GM08714 (cell line): ENCODE measurements around the gene IMPACT.

Experiments
- H3K4me3 ChIP-seq: fragments of 200-500 bp; sonication (Bioruptor generic); 2 replicates; pipeline ENCODE4 v1.5.1; 2014; ENCODE audit warnings: mild to moderate bottlenecking, low read length, inconsistent platforms
- ZNF274 ChIP-seq: IDR thresholded peaks from 2 replicates; pipeline ENCODE4 v1.6.1; 2012; ENCODE audit warnings: mild to moderate bottlenecking, low read depth, low read length

The IMPACT gene, protein sequence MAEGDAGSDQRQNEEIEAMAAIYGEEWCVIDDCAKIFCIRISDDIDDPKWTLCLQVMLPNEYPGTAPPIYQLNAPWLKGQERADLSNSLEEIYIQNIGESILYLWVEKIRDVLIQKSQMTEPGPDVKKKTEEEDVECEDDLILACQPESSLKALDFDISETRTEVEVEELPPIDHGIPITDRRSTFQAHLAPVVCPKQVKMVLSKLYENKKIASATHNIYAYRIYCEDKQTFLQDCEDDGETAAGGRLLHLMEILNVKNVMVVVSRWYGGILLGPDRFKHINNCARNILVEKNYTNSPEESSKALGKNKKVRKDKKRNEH

DNA sequence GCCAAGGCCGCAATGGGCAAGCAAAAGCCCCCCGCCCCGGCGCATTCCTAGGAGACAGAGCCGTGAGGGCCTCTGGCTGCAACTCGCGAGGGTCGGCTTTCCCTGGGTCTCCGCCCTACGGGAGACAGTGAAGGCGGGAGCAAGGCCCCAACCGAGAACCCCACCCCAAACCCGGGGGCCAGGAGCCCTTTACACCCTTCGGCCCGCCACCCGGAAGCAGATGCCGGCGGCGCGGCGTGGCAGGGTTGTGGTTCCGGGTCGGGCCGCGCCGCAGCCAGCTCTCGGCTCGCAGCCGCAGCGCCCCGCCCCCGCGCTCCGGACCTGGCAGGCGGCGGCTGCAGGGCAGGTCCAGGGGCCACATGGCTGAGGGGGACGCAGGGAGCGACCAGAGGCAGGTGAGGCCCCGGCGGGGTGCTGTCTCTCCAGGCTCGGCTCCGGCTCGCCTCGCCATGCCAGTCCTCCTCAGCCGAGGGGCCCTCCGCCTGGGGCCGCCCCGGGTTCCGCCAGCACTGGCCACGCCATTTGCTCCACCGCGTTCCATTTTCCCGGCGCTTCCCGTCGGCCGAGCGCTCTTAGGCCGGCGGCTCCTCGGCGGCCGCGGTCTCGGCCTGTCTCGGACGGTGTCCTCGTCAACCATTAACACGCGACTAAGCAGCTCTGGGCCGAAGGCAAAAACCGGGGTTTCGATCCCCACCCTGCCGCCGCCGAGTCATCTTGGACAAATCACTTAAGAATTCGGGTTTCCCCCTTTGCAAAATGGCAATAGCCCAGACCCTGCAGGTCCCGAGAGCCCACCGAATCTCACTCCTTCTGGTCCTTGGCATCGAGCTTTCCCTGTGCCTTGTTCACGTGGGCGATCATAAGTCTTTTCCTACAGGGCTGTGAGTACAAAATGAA lies at the start of gene IMPACT:
TSS of gene IMPACT (plus strand) at position 273 of the 897 bp plus-strand sequence. CDS start at position 360, 87 bp downstream.
- peak within 1 kb of the TSS; percentile 66 for H3K4me3 ChIP-seq
- TF ChIP-seq ZNF274 = no peak

DNA sequence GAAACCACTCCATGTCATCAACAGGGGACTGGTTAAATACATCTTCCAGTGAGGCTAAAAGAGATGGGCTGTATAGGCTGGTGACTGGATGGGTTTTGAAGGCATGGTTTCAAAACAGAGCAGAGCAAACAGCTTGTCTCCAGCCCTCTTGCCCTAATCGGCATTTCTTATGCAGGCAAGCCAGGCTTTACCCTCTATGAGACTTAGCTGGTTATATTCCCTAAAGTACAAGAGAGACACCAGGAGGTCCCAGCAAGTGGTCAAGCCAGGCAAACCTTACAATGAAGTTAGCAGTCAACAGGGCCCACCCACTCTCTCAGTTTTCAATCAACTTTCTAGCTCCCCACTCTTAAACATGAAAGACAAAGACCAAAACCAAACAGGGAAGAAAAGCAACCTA lies 47.9 kb upstream of the IMPACT start:
- H3K4me3 ChIP-seq = no peak overlapping the region

DNA sequence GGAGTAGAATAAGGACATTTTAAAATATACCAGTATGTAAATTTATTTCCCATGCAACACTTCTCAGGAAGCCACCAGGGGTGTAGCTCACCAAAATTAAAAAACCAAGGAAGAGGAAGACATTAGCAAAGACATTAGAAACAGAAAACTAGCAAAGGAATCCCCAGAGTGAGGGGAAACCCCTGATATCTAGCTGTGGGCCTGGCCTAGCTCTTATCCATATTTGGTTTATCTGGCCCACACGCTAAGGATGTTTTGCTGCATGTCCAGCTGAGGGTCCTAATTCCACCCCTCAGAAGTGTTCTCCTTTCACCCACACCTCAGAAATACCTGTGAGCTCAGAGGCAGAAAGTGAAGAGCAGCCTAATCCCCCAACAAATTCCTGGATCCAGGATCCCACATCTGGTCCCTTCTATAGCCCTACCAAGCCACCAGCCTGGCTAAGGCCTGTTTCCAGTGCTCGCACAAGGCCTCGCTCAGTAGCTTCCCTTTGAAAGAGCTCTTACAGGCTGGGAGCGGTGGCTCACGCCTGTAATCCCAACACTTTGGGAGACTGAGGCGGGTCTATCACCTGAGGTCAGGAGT lies 46.2 kb upstream of the IMPACT start:
- H3K4me3 ChIP-seq = no peak overlapping the region
- no peak for TF ChIP-seq ZNF274

More for the DNA sequence above, 47.9 kb upstream of the IMPACT start:
- TF ChIP-seq ZNF274 = no peak

DNA sequence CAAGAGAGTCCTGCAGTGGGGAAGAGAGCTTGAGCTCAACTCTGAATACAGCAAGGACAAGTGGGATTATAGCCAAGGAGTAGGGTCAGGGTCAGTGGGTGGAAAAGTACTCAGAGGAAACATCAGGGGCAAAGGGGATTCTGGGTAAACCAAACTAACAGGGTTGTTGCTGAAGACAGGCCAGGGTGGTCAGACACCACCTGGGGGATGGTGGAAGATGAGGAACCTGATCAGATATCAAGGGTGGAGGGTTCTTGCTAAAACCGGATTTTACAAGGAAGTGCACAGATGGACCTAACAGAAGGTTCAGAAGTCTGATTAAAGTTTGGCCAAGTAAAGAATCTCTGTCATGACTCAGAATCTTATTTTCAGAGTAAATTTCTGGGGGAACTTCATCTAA lies 45.3 kb upstream of the IMPACT start:
- H3K4me3 ChIP-seq = no peak overlapping the region
- no peak for TF ChIP-seq ZNF274

DNA sequence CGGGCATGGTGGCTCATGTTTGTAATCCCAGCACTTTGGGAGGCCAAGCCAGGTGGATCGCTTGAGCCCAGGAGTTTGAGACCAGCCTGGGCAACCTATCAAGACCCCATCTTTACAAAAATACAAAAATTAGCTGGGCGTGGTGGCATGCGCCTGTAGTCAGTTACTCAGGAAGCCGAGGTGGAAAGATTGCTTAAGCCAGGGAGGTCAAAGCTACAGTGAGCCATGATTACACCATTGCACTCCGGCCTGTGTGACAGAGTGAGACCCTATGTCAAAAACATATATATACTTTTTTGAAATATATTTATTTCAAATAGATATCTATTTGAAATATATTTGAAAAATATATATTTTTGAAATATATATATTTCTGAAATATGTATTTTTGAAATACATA lies 39.8 kb upstream of the IMPACT start:
- no peak overlapping the region for H3K4me3 ChIP-seq
- no peak for TF ChIP-seq ZNF274

DNA sequence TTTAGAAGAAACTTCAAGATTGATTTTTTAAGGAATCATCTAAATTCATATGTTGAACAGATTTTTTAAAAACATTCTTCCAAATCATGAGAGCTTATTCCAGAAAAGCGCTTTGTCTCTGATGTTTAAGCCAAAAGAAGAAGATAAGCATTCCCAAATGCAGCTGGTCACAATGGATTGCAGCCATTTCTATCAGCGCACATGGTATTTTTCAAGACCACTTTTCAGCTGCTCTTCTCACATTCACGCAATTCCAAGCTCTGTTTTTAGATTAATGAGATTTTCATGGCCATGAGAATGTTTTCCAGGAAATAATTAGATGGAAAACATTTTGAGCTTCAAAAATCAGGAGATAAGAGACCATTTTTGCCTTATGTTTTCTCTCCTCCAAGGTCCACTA lies 37.5 kb upstream of the IMPACT start:
- no peak for TF ChIP-seq ZNF274

DNA sequence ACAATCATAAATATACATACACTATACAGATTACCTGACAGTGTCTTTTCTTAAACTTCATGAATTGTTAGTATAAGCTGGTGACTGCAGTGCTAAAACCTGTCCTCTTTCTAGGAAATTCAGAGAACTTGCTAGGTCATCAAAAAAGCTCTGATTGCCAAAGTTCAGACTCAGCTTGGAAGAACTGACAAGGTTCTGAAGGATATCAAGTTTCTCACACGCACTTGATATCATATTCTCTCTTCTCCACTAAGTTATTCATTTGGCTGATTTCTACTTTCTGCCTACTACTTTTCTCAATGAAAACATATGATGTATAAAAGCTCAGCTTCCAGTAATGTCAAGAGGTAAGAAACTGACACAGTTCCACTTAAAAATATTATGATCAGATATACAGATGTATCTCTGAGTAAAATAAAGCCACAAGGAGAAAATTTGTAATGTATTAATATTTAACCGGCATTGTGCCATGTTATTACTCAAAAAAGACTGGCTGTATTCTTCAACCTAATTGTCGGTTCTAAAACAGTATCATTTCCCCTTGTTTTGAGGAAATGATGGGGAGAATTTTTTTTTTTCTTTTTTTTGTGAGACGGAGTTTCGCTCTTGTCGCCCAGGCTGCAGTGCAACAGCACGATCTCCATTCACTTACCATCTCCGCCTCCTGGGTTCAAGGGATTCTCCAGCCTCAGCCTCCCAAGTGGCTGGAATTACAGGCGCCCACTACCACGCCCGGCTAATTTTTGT lies 31.2 kb upstream of the IMPACT start:
- no peak for TF ChIP-seq ZNF274
- no peak overlapping the region for H3K4me3 ChIP-seq

More for the DNA sequence above, 37.5 kb upstream of the IMPACT start:
- no peak overlapping the region for H3K4me3 ChIP-seq

DNA sequence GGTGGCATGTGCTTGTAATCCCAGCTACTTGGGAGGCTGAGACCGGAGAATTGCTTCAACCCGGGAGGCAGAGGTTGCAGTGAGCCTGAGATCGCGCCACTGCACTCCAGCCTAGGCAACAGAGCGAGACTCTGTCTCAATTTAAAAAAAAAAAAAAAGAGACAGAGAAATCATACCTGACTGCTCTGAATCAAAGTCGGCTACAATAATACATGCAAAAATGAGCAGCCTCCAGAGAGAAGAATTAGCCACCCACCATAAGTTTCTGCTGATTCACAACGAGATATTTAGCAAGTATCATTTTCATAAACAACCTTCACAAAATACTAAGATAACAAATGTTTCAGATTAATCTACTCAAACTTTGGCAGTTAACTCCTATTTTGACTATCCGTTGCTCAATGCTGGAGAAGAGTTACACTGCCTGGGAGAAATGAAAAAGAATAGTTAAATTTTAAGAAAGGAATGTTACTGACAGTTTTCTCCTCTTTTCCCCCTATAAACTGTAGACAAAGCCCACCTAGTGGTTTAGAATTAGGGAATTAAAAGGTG lies 30.3 kb upstream of the IMPACT start:
- no peak for TF ChIP-seq ZNF274
- H3K4me3 ChIP-seq = no peak overlapping the region

DNA sequence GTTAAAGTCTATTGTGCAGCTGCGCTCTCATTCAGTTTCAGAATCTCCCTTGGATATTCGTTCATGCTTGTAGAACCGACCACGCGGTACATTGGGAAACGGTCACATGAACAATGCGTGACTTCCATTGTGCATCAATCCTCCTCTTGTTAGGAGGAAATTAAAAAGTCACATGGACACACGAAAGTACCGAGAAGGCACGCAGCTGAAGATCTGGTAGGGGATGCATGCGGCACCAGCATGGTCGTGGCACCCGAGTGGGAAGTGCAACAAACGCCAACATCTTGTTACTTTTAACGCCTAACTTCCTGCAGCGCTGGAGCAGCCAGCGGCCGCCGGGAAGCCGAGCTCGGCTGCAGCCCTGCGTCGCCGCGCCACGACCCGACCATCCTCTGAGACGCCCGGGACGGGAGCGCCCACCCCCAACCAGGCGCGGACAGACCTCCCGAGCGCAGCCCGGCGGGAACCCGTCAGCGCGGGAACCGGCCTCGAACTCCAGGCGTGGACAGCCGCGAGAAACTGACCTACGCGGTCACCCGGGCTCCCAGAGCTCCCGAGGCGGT lies 29.3 kb upstream of the IMPACT start:
- peak overlapping the region; percentile 55 for H3K4me3 ChIP-seq
- no peak for TF ChIP-seq ZNF274

DNA sequence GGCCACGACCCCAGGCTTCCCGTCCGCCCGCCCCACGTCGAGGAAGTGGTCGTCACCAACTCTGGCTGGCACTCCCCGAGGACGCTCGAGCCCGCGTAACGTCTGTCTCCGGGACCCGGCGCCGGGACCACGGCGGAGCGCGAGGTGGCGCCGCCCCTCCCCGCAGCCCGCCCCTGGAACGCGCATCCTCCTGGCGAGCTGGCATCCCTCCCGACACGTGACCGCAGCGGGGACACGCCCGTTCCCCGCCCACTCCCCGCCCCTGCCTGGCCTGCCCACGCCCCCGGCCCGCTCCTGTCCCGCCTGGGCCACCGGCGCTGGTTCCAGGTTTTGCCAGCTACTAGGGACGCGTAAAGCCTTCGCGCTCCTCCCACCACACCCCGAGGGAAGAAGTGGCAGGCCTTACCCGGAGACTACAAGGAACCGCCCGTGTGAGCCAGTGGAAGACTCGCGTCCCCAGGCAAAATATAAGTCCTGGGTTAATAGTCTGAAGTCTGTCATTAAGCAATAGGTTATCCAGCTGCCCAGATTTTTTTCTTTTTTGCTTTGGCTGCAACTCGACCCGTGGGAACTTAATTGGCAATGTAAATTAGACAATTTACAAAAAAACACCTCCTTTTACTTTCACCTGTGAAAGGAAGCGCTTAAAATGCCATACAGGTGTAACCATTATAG lies 28.6 kb upstream of the IMPACT start, which contains the start of gene OSBPL1A:
TSS of gene OSBPL1A (minus strand) at position 131 of the 675 bp plus-strand sequence. CDS start 20,291 bp downstream, outside the sequence.
- no peak for TF ChIP-seq ZNF274
- H3K4me3 ChIP-seq = peak within 1 kb of the TSS; percentile 55

DNA sequence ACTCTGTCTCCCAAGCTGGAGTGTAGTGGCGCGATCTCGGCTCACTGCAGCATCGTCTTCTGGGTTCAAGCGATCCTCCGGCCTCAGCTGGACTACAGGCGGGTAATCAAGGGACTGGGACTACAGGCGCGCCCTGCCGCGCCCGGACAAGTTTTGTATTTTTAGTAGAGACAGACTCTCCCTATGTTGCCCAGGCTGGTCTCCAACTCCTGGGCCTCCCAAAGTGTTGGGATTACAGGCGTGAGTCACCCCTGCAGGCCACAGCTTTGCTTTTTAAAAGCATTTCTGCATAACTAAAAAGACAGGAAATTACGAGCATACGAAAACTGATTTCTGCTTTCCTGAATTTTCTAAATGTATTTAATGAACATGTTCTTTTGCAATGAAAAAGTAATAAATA lies 27.9 kb upstream of the IMPACT start:
- no peak for TF ChIP-seq ZNF274
- H3K4me3 ChIP-seq = no peak overlapping the region

DNA sequence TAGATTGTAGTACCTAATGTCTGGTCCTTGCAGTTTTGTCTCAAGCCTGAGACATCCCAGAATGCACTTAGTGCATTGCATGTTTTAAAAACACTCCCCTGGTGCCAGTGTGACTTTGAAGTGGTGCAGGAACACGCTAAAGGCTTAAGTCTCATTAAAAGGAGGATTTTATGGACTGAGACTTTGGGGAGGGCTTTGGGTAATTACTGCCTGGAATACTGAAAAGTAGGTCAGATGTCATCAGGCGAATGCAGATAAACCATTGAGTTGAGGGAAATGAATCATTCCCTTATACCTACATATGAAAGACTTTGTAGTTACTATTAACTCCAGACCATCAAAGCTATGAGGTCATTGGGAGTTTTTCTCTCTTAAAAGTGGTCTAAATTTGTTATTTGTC lies 25.9 kb upstream of the IMPACT start:
- no peak for TF ChIP-seq ZNF274
- no peak overlapping the region for H3K4me3 ChIP-seq
